EH (cell line): Measurements from ENCODE around the gene ATP2A3.
"Not testable (repeated sequence)": the region's sequence is repeated elsewhere in the genome, so short reads cannot be mapped to it uniquely, and the experiment has no call there.

Source experiments
- DNase-seq: peaks from one replicate; pipeline ENCODE4 v3.0.0-alpha.2; 2015; ENCODE audit warnings: low read depth

Gene ATP2A3

GRCh38 chr17:3954976-3955672 lies 9.1 kb downstream of the ATP2A3 start:
- DNase-seq = no peak

GRCh38 chr17:3954086-3954485 lies 10.2 kb downstream of the ATP2A3 start:
- no peak for DNase-seq

GRCh38 chr17:3953542-3953941 lies 10.7 kb downstream of the ATP2A3 start:
- DNase-seq = no peak

- DNase-seq = no peak
Observed at GRCh38 chr17:3952186-3952585, 12.1 kb downstream of the ATP2A3 start.

GRCh38 chr17:3951420-3951819 lies 12.8 kb downstream of the ATP2A3 start:
- DNase-seq = no peak

GRCh38 chr17:3951003-3951402 lies 13.2 kb downstream of the ATP2A3 start:
- DNase-seq = no peak

- no peak for DNase-seq
Observed at GRCh38 chr17:3950584-3950983, 13.7 kb downstream of the ATP2A3 start.

GRCh38 chr17:3949418-3949817 lies 14.8 kb downstream of the ATP2A3 start:
- no peak for DNase-seq

GRCh38 chr17:3948551-3948950 lies 15.7 kb downstream of the ATP2A3 start:
- DNase-seq = not testable (repeated sequence)

GRCh38 chr17:3947318-3947810 lies 16.9 kb downstream of the ATP2A3 start:
- DNase-seq = no peak

- DNase-seq = no peak
Observed at GRCh38 chr17:3946711-3947235, 17.5 kb downstream of the ATP2A3 start.

GRCh38 chr17:3944485-3945388 lies 19.5 kb downstream of the ATP2A3 start:
- DNase-seq = peak; percentile 77

- DNase-seq = no peak
Observed at GRCh38 chr17:3943240-3943891, 20.9 kb downstream of the ATP2A3 start.

- no peak for DNase-seq
Observed at GRCh38 chr17:3940965-3941698, 23.1 kb downstream of the ATP2A3 start.

- DNase-seq = no peak
Observed at GRCh38 chr17:3937359-3937758, 26.9 kb downstream of the ATP2A3 start.

GRCh38 chr17:3935825-3936355 lies 28.3 kb downstream of the ATP2A3 start:
- peak; percentile 43 for DNase-seq

- peak; percentile 63 for DNase-seq
Observed at GRCh38 chr17:3935140-3935542, 29.1 kb downstream of the ATP2A3 start.

GRCh38 chr17:3929764-3930163 lies 34.5 kb downstream of the ATP2A3 start:
- no peak for DNase-seq

GRCh38 chr17:3929181-3929580 lies 35.1 kb downstream of the ATP2A3 start:
- no peak for DNase-seq

- DNase-seq = no peak
Observed at GRCh38 chr17:3928406-3928805, 35.8 kb downstream of the ATP2A3 start.

GRCh38 chr17:3927628-3928340 lies 36.5 kb downstream of the ATP2A3 start:
- peak; percentile 51 for DNase-seq
